Vagina (tissue), 2 donors: Measurements from ENCODE around the gene CHAC2. TPM values are rescaled to one million over a fixed set of nuclear protein-coding genes. Genes with fewer than 3 reads are reported as not detected.
"Not testable (repeated sequence)": the region's sequence is repeated elsewhere in the genome, so short reads cannot be mapped to it uniquely, and the experiment has no call there.

Experiments used
- DNase-seq, 2 donors: peaks; one replicate each; pipeline ENCODE4 v3.0.0-alpha.2; 2017; ENCODE audit errors: extremely low spot score in 2 of 2
- H3K27ac ChIP-seq: fragments of 200-600 bp; sonication (generic); one replicate; pipeline ENCODE4 v1.5.1; 2019
- H3K27me3 ChIP-seq: fragments of 200-600 bp; sonication (generic); one replicate; pipeline ENCODE4 v1.5.1; 2019
- H3K36me3 ChIP-seq, 2 donors: fragments of 200-600 bp; sonication (generic); one replicate each; pipeline ENCODE4 v1.5.1; 2017 to 2019
- H3K4me1 ChIP-seq: fragments of 200-600 bp; sonication (generic); one replicate; pipeline ENCODE4 v1.5.1; 2019
- H3K4me3 ChIP-seq, 2 donors: fragments of 200-600 bp; sonication (generic); 1 replicate in 1 of 2; 2 replicates in 1 of 2; pipeline ENCODE4 v1.5.1; 2016 to 2019
- H3K9me3 ChIP-seq: fragments of 200-600 bp; sonication (generic); one replicate; pipeline ENCODE4 v1.5.1; 2019
- POLR2A ChIP-seq, 2 donors: fragments of 450-650 bp; IDR thresholded peaks; one replicate each; pipeline ENCODE4 v1.6.1; 2017; ENCODE audit warnings: antibody characterized with exemption in 2 of 2, mild to moderate bottlenecking in 2 of 2, moderate library complexity in 2 of 2
- POLR2AphosphoS5 ChIP-seq, 2 donors: sonication (generic); formaldehyde crosslinking; IDR thresholded peaks; one replicate each; pipeline ENCODE4 v1.9.0; 2017; ENCODE audit warnings: antibody characterized with exemption in 2 of 2, mild to moderate bottlenecking in 2 of 2, low read depth in 1 of 2; ENCODE audit not compliant: insufficient read depth in 1 of 2
- intact Hi-C: fragments of 100-400 bp; cut with DNase I; formaldehyde crosslinking; loops from one replicate; pipeline ENCODE4 v1.15.1; 2023
- total RNA-seq: library from RNA; depleted of rRNA; stranded (reverse); fragments of >200 nt; gene quantifications from one replicate; pipeline ENCODE4 v1.2.3, GENCODE V29; 2016
- TF ChIP-seq, protein P1 (sequence below), 3 experiments: fragments of 450-650 bp in 2 of 3; fragments of 200-600 bp in 1 of 3; sonication (generic) in 1 of 3; IDR thresholded peaks; one replicate each; pipeline ENCODE4 v1.5.1; 2017 to 2019; ENCODE audit warnings: antibody characterized with exemption in 3 of 3, mild to moderate bottlenecking in 2 of 3, moderate library complexity in 2 of 3

CHAC2 gene
- total RNA-seq, 1 donor from 2014 or later = 1.7 TPM

DNA sequence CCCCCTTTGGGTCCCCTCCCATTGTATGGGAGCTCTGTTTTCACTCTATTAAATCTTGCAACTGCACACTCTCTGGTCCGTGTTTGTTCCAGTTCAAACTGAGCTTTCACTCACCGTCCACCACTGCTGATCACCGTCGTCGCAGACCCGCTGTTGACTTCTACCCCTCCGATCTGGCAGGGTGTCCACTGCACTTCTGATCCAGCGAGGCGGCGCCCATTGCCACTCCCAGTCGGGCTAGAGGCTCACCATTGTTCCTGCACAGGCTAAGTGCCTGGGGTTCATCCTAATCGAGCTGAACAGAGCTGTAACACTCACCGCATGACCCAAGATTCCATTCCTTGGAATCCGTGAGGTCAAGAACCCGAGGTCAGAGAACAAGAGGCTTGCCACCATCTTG lies 11.0 kb upstream of the CHAC2 start:
- DNase-seq = no peak
- H3K4me3 ChIP-seq = no peak overlapping the region
- no peaks in the 10 kb centered on the region for H3K27me3 ChIP-seq
- TF ChIP-seq POLR2AphosphoS5 (IDR thresholded peaks at IDR 0.05; ENCODE audit: insufficient read depth in 1 of 2, low read depth in 1 of 2) (no peak), POLR2A (IDR thresholded peaks at IDR 0.05) (no peak)
- TF ChIP-seq, protein P1, sequence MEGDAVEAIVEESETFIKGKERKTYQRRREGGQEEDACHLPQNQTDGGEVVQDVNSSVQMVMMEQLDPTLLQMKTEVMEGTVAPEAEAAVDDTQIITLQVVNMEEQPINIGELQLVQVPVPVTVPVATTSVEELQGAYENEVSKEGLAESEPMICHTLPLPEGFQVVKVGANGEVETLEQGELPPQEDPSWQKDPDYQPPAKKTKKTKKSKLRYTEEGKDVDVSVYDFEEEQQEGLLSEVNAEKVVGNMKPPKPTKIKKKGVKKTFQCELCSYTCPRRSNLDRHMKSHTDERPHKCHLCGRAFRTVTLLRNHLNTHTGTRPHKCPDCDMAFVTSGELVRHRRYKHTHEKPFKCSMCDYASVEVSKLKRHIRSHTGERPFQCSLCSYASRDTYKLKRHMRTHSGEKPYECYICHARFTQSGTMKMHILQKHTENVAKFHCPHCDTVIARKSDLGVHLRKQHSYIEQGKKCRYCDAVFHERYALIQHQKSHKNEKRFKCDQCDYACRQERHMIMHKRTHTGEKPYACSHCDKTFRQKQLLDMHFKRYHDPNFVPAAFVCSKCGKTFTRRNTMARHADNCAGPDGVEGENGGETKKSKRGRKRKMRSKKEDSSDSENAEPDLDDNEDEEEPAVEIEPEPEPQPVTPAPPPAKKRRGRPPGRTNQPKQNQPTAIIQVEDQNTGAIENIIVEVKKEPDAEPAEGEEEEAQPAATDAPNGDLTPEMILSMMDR (IDR thresholded peaks at IDR 0.05) = no peak
- H3K9me3 ChIP-seq = no peaks in the 10 kb centered on the region
- peaks cover 6% of the 10 kb centered on the region for H3K4me1 ChIP-seq
- no peaks in the 10 kb centered on the region for H3K36me3 ChIP-seq
- no peak overlapping the region for H3K27ac ChIP-seq
- intact Hi-C loops = no loop called here

DNA sequence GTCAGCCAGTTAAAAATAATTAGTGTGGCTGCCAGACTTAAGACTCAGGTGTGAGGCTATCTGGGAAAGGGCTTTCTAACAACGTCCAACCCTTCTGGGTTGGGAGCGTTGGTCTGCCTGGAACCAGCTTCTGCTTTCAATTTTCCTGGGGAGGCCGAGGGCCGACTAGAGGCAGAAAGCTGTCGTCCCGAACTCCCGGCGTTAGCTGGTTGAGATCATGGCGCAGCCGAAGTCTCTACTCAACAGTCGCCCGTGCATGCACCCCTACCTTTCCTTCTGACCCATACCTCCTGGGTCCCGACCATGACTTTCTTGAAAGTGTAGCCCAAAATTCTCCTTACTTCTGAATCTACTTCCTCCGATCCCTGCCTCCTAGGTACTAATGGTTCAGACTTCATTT lies 10.4 kb upstream of the CHAC2 start:
- H3K36me3 ChIP-seq, intact Hi-C loops, H3K27me3 ChIP-seq, H3K9me3 ChIP-seq, H3K4me3 ChIP-seq, DNase-seq, H3K4me1 ChIP-seq, H3K27ac ChIP-seq: not testable (repeated sequence)

GRCh38 chr2:53765767-53766166 lies 1.8 kb upstream of the CHAC2 start:
- Histone ChIP-seq H3K4me1 (peaks cover 17% of the 10 kb centered on the region), H3K4me3 (no peak overlapping the region), H3K36me3 (peaks cover 0 to 14% of the 10 kb centered on the region in 2 donors), H3K9me3 (no peaks in the 10 kb centered on the region), H3K27me3 (no peaks in the 10 kb centered on the region), H3K27ac (no peak overlapping the region)
- intact Hi-C loops = no loop called here
- TF ChIP-seq POLR2AphosphoS5 (IDR thresholded peaks at IDR 0.05; ENCODE audit: insufficient read depth in 1 of 2, low read depth in 1 of 2) (no peak), POLR2A (IDR thresholded peaks at IDR 0.05) (no peak)
- TF ChIP-seq, protein P1 (IDR thresholded peaks at IDR 0.05) = no peak
- no peak for DNase-seq

GRCh38 chr2:53768242-53768542 lies 588 bp downstream of the CHAC2 start:
- DNase-seq = no peak
- H3K27ac ChIP-seq = peak overlapping the region; percentile 76
- no peaks in the 10 kb centered on the region for H3K9me3 ChIP-seq
- no peak for TF ChIP-seq POLR2AphosphoS5 (IDR thresholded peaks at IDR 0.05; ENCODE audit: insufficient read depth in 1 of 2, low read depth in 1 of 2)
- TF ChIP-seq POLR2A (IDR thresholded peaks at IDR 0.05) = no peak
- TF ChIP-seq, protein P1 (IDR thresholded peaks at IDR 0.05) = no peak
- peak overlapping the region; percentile 65 to 74 for H3K4me3 ChIP-seq
- peaks cover 17% of the 10 kb centered on the region for H3K4me1 ChIP-seq
- intact Hi-C loops = no loop called here
- peaks cover 0 to 3% of the 10 kb centered on the region in 2 donors for H3K36me3 ChIP-seq
- no peaks in the 10 kb centered on the region for H3K27me3 ChIP-seq

- Histone ChIP-seq H3K36me3 (no peaks in the 10 kb centered on the region), H3K27ac (no peak overlapping the region), H3K9me3 (no peaks in the 10 kb centered on the region), H3K27me3 (no peaks in the 10 kb centered on the region), H3K4me1 (peaks cover 17% of the 10 kb centered on the region), H3K4me3 (no peak overlapping the region)
- intact Hi-C loops = no loop called here
- TF ChIP-seq POLR2AphosphoS5 (IDR thresholded peaks at IDR 0.05; ENCODE audit: insufficient read depth in 1 of 2, low read depth in 1 of 2) = no peak
- TF ChIP-seq POLR2A (IDR thresholded peaks at IDR 0.05) = no peak
- TF ChIP-seq, protein P1 (IDR thresholded peaks at IDR 0.05) = no peak
- no peak for DNase-seq
Observed at GRCh38 chr2:53769318-53769945, 1.8 kb downstream of the CHAC2 start.
